Left forelimb (tissue), 1 donor: ENCODE results near the gene LCE1E.

Source experiments
- DNase-seq: peaks from one replicate; pipeline ENCODE4 v3.0.0-alpha.2; 2018; ENCODE audit warnings: low spot score

Gene LCE1E

GRCh38 chr1:152777510-152778137 lies 8.4 kb upstream of the LCE1E start:
- no peak for DNase-seq

- DNase-seq = no peak
Measured at GRCh38 chr1:152783095-152783494, 3.0 kb upstream of the LCE1E start.

- DNase-seq = no peak
Measured at GRCh38 chr1:152795686-152796085, 9.6 kb downstream of the LCE1E start.

- DNase-seq = no peak
Measured at GRCh38 chr1:152796421-152796820, 10.4 kb downstream of the LCE1E start, which contains the start of gene LCE1D. Gene LCE1D (plus strand): TSS chr1:152796721. CDS start chr1:152797795, 1,074 bp downstream.

- no peak for DNase-seq
Measured at GRCh38 chr1:152801333-152801732, 15.3 kb downstream of the LCE1E start.

- no peak for DNase-seq
Measured at GRCh38 chr1:152806576-152806975, 20.5 kb downstream of the LCE1E start, which contains the start of gene LCE1C. Gene LCE1C (minus strand): TSS chr1:152806651. CDS start chr1:152805478, 1,173 bp downstream.

GRCh38 chr1:152811050-152811449 lies 25.0 kb downstream of the LCE1E start:
- DNase-seq = no peak

GRCh38 chr1:152811671-152812070 lies 25.6 kb downstream of the LCE1E start, which contains the start of gene LCE1B:
Gene LCE1B (plus strand): TSS chr1:152811971. CDS start chr1:152812447, 476 bp downstream.
- DNase-seq = no peak

- DNase-seq = no peak
Measured at GRCh38 chr1:152817309-152817708, 31.3 kb downstream of the LCE1E start.

GRCh38 chr1:152823294-152823693 lies 37.2 kb downstream of the LCE1E start:
- DNase-seq = no peak

GRCh38 chr1:152824964-152825363 lies 38.9 kb downstream of the LCE1E start:
- no peak for DNase-seq

GRCh38 chr1:152827173-152827572 lies 41.1 kb downstream of the LCE1E start, which contains the start of gene LCE1A:
Gene LCE1A (plus strand): TSS chr1:152827473. CDS start chr1:152827473, 0 bp downstream.
- no peak for DNase-seq

GRCh38 chr1:152836870-152837269 lies 50.8 kb downstream of the LCE1E start:
- DNase-seq = no peak
